Head of caudate nucleus (tissue), 42 donors: Measurements from ENCODE around the gene MAPK9.
A peak's percentile ranks its signal among the peaks of the same experiment; 100 is the strongest.
"Not testable (repeated sequence)": the region's sequence is repeated elsewhere in the genome, so short reads cannot be mapped to it uniquely, and the experiment has no call there.

Source experiments
- DNase-seq, 42 donors: peaks; one replicate each; pipeline versions ENCODE4 v3.0.0 to v3.0.0-alpha.2; 2020 to 2021; ENCODE audit warnings: mixed read lengths in 7 of 42
- intact Hi-C: fragments of 100-400 bp; cut with DNase I; formaldehyde crosslinking; loops from one replicate; pipeline ENCODE4 v1.15.0; 2022

Gene MAPK9

DNA sequence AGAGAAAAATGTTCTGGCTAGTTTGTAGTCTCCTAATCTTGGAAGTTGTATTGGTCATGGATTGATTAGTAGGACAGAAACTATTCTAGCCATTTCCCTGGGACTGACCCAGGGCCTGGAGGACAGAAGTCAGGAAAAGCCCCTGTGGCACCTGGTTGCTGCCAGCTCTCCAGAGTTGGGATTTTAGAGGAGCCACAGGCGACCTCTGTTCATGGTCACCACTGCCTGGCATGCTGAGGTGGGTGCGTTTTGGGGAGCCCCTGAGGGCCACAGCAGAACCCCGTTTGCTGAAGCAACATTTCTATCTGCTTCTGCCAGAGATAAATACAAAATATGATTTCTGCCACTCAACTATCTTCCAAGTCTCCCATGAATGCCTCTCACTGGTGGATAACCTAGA lies 7.6 kb upstream of the MAPK9 start:
- intact Hi-C loops = loop anchor here (5.0 kb wide), 1 partner anchor 133 kb away; no protein-coding TSS in a partner anchor
- DNase-seq = no peak

DNA sequence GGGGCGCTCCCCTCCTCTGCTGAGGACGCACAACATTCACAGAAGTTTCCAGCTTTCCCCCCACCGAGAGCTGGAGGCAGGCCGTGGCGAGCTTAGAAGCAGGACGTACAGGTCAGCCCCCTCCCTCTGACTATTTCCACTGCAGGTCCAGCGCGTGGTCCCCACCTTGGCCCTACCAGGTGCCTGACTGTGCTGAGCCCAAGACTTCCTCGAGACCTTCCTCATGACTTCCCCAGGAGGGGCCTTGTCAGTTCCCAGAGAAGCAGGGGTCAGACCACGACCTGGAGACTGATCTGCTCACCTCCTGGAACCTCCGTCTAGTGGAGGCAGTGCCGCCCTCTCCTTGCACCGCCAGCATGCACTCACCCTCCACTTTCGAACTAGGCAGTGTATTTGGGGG lies 7.1 kb upstream of the MAPK9 start:
- not testable (repeated sequence) for DNase-seq
- intact Hi-C loops = loop anchor here (5.0 kb wide), 1 partner anchor 133 kb away; no protein-coding TSS in a partner anchor

DNA sequence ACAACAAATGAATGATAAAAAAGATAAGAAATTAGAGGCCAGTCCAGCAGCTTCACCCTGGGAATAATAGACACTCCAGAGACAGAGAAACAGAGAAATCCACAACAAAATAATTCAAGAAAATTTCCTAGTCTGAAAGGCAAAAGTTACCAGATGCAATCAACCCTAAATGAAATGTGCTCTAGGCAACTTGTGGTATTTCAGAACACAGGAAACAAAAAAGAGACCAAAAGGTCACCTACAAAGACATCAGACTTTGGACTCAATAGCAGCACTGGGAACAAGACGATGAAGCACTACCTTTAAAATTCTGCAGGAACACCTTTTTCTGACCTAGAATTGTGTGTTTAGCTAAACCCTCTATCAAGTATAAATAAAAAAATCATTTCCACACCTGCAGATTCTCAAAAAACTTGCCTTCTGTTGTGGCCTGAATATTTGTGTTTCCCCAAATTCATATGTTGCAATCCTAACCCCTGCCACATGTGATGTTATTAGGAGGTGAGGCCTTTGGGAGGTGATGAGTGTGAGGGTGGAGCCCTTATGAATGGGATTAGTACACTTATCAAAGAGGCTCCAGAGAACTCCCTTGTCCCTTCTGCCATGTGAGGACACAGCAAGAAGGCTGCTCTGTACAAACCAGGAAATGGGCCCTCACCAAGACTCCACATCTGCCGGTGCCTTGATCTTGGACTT lies 5.9 kb upstream of the MAPK9 start:
- intact Hi-C loops = loop anchor here (5.0 kb wide), 1 partner anchor 135 kb away; no protein-coding TSS in a partner anchor
- no peak for DNase-seq

DNA sequence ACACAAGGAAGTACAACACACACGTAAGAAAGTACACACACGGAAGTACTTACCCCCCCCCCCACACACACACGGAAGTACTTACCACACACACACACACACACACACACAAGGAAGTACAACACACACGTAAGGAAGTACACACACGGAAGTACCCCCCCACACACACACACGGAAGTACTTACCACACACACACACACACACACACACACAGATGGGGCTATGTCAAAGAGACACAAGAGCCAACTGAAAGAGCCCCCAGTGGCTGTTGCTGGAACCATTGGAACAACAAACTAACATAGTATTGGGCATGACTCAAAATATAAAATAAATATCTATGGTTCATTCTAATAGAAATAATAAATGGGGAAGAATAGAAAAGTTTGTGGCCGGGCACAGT lies 4.9 kb upstream of the MAPK9 start:
- intact Hi-C loops = loop anchor here (5.0 kb wide), 1 partner anchor 136 kb away; no protein-coding TSS in a partner anchor
- no peak for DNase-seq

DNA sequence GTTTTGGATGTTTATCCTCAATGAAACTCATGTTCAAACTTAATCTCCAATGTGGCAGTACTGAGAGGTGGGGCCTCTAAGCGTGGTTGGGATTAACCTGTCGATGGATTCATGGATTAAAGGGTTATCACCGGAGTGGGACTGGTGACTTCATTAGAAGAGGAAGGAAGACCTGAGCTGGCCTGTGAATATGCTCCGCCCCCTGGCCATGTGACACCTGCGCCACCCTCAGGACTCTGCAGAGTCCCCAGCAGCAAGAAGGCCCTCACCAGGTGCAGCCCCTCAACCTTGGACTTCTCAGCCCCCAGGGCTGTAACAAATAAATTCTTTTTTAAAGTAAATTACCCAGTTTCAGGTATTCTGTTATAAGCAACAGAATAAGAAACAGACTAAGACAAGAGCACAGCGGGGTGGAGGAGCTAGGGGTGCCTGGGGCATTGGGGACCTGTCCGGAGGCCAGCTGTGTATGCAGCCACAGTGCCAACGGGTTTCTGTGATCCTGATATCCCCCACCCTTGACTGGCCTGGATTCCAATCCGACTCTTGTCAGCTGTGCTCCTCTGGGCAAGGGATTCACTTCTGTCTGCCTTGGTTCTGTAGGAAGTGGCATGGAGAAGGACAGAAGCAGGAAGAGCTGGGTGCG lies 3.2 kb upstream of the MAPK9 start:
- intact Hi-C loops = loop anchor here (5.0 kb wide), 2 partner anchors 137 to 177 kb away; no protein-coding TSS in a partner anchor
- DNase-seq = peak in 2 of 42 donors; percentile 13 to 33

DNA sequence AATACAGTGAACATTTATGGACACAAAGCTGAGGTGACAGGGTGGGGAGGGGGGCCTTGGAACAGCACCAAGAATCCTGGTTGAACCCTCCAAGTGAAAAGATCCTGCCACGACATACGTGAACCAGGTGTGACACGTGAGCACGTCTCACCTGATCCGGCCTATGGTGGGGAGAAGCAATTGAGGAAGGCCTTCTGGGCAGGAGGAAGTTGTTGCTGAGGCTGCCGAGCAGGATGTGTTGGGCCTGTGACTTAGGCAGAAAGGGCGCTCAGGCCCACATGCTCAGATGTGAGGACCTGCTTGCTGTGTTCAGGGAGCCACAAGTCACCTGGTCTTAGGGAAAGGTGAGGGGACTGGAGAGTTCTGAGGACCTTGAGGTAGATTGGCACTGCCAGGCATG lies 2.5 kb upstream of the MAPK9 start:
- intact Hi-C loops = loop anchor here (5.0 kb wide), 1 partner anchor 178 kb away; no protein-coding TSS in a partner anchor
- DNase-seq = peak in 4 of 42 donors; percentile 13 to 43 (median 26)

DNA sequence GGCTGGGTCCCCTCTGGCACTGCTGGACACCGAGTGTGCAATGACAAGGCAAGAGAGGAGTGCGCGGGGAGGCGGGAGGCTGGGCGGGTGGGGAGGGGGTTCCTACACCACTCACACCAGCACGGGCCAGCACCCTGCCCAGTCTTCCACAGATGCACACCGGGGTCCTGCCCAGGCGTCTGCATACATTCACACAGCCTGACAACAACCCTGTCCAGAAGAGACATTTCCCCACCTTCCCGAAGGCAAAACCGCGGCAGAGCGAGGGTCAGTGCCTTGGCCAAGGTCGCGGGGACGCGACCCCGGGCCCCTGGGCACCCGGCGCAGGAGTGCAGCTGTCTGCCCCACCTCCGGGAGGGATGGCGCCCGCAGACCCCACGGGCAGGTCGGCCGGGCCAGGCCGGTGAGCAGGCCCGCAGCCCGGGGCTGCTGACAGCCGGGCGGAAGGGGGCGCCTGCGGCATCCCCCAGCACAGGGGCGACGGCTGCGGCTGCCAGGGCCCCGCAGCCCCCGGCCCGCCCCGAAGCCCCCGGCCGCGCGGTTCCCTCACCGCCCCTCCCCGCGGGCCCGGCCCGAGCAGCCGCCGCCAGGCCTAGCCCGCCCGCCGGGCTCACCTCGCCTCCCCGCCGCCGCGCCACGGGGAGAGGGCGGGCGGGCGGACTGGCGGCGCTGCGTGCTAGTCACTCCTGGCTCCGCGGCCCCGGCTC lies 496 bp downstream of the MAPK9 start:
- intact Hi-C loops = loop anchor here (5.0 kb wide), 1 partner anchor 181 kb away; no protein-coding TSS in a partner anchor
- peak in 30 of 42 donors; percentile 6 to 63 (median 36) for DNase-seq

DNA sequence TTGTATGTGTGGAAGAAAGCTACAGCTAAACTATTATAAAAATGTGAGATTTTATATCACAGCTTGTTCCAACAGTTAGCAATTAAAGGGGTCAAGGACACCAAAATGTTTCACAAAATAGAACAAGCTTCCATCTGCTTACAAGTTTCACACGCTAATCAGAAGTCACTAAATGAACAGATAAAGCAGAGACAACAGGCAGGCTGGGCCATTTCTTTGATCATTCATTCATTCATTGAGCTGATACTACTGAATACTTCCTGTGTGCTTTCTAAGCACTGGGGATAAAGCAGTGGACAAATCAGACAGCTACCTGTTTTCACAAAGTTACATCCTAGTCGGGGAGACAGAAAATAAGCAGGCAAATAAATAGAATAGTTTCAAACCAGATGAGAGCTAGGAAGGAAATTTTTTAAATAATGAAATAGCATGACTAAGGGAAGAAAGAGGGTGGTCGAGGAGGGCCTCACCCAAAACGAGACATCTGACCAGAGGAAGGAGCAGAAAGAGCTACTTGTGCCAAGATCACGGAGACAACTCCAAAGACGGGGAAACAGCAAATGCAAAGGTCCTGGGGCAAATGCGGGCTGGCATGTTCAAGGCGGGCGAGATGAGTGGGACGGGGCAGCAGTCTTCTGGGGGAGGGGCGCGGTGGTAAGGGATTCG lies 1.2 kb downstream of the MAPK9 start:
- intact Hi-C loops = loop anchor here (5.0 kb wide), 1 partner anchor 182 kb away; no protein-coding TSS in a partner anchor
- DNase-seq = peak in 3 of 42 donors; percentile 3 to 25 (median 10)

DNA sequence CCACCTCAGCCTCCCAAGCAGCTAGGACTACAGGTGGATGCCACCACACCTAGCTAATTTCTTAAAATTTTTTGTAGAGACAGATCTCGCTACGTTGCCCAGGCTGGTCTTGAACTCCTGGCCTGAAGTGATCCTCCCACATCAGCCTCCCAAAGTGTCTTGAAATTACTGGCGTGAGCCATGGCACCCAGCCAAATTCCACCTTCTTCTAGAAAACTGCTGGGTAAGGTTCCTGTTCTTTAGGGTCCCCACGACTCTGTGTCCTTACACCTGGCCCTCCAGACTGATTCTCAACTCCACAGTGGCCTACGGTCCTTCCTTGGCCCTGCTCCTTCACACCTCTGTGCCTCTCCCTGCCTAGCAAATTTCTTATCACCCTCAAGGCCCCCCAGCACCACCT lies 1.9 kb downstream of the MAPK9 start:
- peak in 3 of 42 donors; percentile 16 to 36 (median 16) for DNase-seq
- intact Hi-C loops = loop anchor here (5.0 to 10.0 kb wide), 2 partner anchors 165 to 182 kb away; no protein-coding TSS in a partner anchor

DNA sequence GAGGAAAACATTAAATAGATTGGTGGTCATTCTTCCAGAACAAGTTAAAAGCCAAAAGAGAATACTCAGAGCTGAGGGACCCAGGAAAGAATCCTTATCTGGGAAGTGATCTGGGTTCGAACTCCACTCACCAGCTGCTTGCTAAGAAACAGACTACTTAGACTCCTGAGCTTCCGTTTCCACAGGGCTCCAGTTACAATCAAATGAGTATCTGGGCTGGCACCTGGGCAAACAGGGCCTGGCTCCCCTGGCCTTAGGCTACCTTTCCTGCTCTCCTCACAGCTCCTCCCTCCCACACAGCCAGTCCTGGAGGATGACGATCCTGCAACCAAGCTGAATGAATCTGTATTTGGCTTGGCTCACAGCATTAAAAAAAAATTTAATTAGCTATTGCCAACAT lies 2.5 kb downstream of the MAPK9 start:
- intact Hi-C loops = loop anchor here (10.0 kb wide), 1 partner anchor 165 kb away; no protein-coding TSS in a partner anchor

DNA sequence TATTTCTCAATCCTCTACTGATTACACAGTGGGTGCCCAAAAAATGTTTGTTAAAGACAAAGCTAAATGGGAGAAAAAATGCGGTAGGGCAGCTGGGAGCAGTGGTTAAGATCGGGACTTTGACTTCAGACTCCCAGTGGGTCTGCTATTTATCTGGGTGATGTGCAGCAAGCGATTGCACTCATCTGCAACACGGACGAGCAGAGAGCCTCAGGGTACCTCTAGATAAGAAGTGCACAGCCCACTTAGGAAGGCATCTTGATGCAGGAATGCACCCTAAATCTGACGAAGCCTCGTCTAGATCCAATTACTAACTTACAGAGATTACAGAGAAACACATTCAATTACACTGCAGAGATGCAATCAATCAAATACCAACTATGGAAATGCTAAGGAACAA lies 4.0 kb downstream of the MAPK9 start:
- DNase-seq = peak in 2 of 42 donors; percentile 5 to 22
- intact Hi-C loops = loop anchor here (10.0 kb wide), 1 partner anchor 163 kb away; no protein-coding TSS in a partner anchor

More for the DNA sequence above, 2.5 kb downstream of the MAPK9 start:
- DNase-seq = peak in 3 of 42 donors; percentile 4 to 30 (median 21)

DNA sequence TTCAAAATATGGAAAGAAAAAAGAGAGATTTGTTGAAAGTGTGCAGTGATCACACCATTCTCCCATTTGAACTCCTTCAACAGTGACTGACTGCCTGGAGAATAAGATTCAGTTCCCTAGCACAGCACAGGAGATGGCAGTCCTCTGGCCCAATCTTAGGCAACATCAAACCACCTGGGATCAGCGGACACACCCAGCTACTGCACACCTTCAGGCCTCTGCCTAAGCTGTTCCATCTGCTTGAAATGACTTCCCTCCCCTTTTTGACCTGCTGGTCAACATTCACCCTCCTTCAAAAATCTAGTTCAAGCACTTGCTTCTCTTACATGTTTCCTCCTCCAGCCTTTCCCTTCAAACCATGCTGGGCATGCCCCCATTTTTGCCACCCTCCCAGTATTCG lies 4.5 kb downstream of the MAPK9 start:
- intact Hi-C loops = loop anchor here (10.0 kb wide), 1 partner anchor 163 kb away; no protein-coding TSS in a partner anchor

DNA sequence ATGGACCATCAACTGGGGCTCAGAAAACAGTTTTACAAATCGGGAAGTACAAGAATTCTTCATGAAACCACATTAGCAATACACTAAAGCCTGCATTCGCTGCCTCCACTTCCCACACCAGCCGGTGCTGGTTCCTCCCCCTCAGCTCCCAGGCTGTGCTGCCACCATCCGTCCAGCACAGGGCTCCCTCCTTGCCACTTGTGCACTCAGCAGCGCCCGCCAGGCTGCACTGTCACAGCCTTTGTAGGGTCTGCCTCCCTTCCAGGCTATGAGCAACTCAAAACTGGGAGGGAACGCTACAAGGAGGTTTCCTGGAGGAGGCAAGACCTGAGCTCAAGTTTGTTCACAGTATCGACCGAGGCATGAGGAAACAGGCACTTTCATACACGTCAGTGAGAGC lies 7.7 kb downstream of the MAPK9 start:
- DNase-seq = peak; percentile 56 to 91 (median 78)
- intact Hi-C loops = loop anchor here (10.0 kb wide), 1 partner anchor 159 kb away; no protein-coding TSS in a partner anchor

More for the DNA sequence above, 4.5 kb downstream of the MAPK9 start:
- peak in 1 of 42 donors; percentile 3 for DNase-seq

DNA sequence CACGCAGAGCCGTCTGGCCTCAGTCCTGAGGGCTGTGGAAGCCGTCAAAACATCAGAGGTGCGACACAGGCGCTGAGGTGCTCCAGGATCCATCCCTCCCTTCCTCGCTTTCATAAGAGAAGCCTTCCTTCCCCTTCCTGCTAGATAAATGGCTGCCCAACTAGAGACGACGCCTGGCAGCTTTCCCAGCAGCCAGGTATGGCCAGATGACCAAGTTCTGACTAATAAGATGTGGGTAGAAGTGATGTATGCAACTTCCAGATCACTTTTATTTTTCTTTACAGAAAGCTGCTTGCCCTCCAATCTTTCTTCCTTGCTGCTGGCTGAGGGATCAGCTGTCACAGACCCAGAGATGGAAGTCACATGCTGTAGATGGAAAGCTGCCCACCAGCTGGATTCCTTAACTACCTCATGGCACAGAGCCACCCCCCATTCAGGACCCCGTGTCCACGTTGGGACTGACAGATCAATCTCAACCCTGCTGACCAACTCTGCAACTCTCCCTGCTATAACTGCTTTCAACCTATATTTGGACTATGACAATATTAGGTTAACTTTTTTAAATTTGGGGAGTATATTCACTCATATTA lies 8.8 kb downstream of the MAPK9 start:
- intact Hi-C loops = loop anchor here (10.0 kb wide), 1 partner anchor 158 kb away; no protein-coding TSS in a partner anchor
- peak in 1 of 42 donors; percentile 18 for DNase-seq

DNA sequence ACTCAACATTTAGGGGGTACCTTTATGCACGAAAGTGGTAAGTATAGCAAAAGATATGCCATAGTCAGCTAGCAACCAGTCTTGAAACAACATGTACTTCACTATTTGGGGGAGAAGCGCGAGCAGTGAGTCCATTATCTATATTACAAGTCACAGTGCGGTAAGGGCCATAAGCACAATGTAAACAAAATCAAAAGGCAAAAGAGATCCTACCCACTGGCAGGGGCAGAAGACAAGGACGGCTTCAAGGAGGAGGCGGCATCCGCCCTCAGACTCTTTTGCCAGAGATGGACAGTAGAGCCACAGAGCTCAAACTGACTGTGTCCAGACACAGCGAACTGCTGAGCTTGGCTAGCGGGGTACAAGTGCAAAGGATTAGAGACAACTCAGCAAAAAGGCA lies 9.6 kb downstream of the MAPK9 start:
- intact Hi-C loops = loop anchor here (10.0 kb wide), 1 partner anchor 157 kb away; no protein-coding TSS in a partner anchor
- no peak for DNase-seq

DNA sequence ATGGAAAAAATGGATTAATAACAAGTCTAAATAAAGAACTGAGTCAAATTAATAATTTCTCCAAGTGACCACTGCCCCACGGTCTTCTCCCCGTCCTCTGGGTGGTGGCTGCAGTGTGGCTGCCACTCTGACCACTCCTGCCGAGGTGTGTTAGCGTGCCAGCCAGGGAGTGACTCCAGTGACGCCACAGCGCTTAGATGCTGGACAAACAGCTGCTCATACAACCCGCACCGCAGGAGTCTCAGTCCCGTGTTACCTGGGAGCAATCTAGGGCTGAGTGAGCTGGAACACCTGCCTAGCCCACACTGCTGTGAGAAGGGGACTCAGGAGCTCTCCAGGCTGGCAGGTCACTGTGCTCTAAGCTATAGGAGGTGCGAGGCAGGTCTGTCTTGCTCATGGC lies 10.2 kb downstream of the MAPK9 start:
- intact Hi-C loops = loop anchor here (10.0 kb wide), 1 partner anchor 157 kb away; no protein-coding TSS in a partner anchor
- no peak for DNase-seq

DNA sequence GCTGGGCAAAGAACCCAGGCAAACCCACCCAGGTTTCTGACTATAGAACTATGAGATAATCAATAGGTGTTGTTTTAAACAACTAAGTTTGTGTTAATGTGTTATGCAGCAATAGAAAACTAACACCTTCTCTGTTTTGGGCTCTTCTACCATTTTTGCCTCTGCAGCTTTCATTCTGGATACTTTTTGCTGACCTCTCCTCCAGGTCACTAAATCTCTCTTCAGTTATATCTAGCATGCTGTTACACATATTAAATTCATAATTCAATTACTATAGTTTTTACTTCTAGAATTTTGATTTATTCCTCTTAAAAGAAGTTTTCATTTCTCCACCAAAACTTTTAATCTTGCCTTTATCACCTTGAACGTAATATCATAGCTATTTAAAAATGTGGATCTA lies 17.2 kb downstream of the MAPK9 start:
- DNase-seq = no peak
- intact Hi-C loops = no loop called here

DNA sequence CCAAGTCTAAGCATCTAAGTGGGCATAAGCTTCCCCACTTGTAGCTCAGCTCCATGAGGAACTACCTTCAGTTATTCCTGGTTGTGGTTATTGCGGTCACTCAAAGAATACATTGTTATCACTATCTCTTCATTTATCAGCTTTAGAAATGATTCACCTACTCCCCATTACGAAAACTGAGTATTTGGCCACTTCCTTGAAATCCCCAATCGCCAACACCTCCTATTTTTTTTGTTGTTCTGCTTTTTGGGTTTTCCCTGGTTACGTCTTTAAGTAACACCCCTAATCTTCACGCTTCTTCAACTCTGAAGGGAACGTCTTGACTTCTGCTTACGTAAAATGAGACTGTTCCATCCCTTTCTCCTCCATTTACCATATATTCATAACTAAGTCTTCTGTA lies 20.7 kb downstream of the MAPK9 start:
- no peak for DNase-seq
- intact Hi-C loops = no loop called here
